NOMO-1 treated with DMSO at 0.1 percent for 48 hours (cell line): Measurements from ENCODE around the gene ARHGEF2.

Source experiments
- DNase-seq: peaks from one replicate; lab custom pipeline; 2025; ENCODE audit not compliant: unreplicated experiment; lab: John Stamatoyannopoulos, UW

Gene ARHGEF2

GRCh38 chr1:155913969-155914757 lies 64.2 kb downstream of the ARHGEF2 start:
- no peak for DNase-seq

GRCh38 chr1:155912056-155912536 lies 66.3 kb downstream of the ARHGEF2 start:
- DNase-seq, result no peak

DNA sequence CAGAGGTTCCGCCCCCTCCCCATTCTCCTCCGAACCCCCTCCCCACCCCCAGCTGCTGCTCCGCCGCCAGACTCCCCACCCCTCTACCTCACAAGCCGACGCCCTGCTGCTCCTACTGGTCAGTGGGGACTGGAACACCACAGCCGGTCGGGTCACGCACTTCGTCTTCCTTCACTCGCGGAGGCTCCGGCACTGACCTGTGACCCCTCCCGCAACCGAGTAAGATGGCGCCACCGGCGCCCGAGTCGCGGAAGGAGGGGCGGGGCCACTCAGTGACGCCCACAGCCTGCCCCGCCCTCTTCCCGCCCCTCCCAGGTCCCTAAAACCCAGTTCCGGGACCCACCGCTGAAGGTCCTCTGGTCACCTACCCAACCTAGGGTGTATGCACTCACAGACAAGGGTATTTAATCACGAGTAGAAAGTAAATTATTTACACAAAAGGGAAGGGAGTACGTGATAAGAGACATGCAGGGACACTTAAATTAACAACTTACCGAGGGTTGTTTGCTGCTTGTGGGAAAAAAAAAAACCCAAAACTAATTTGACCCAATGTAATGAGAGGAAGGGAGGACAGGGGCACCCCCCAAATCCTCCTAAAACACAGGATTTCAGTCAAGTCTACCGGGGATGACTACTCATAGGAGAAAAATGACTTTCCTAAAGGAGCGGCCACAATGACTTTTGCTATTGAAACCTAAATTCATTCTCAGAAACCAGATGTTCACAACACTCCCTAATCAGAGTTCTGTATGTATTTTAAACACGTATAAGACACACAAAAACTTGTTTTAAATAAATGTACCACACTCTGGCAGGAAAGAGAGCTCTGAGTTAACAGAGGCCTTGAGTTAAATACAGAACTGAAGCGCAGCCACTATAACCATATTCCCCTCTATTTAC lies 66.9 kb downstream of the ARHGEF2 start, which contains the start of gene RIT1:
Gene RIT1, minus strand, starts transcription at position 194 of the 900 bp plus-strand sequence. CDS start 588 bp downstream, outside the sequence.
- peak; percentile 70 for DNase-seq

- no peak for DNase-seq
Observed at GRCh38 chr1:155910621-155911121, 67.7 kb downstream of the ARHGEF2 start.

DNA sequence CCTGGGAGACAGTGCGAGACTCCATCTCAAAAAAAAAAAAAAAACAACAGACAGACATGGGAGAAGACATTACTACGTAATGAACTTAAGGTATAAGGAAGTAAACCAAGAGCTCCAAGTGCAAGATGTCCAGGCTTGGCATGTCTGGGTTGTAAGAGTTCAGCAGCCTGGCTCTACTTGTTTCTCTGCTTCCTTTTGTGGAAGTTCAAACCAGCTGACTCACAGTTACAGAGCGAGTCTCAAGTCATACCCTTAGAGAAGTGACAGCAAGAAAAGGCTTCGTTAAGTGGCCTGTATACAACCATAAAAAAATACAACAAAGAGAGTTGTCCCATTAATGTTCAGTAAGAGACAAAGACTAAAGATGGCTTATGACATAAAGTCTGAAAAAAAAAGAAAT lies 68.5 kb downstream of the ARHGEF2 start:
- DNase-seq, result peak; percentile 85

GRCh38 chr1:155904261-155904660 lies 74.1 kb downstream of the ARHGEF2 start:
- DNase-seq, result no peak

- DNase-seq, result no peak
Observed at GRCh38 chr1:155900161-155900560, 78.2 kb downstream of the ARHGEF2 start.

DNA sequence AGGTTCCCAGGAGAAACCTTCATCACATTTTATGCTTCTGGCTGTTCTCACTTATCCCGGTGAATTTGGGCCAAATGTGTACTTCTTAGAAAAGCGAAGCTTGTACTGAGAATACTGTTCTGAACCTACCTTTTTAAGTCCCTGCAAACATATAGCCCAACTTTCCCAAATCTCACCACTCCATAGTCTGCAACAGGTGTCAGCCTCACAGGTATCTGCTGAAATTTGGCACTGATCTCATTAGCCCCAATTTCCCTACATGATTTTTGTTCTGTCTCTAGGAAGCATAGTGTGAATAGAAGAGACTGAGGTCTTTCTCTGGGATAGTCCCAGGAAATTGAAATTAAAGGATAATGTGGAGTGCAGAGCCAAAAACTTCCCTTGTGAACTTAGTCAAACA lies 78.7 kb downstream of the ARHGEF2 start:
- no peak for DNase-seq

- DNase-seq, result no peak
Observed at GRCh38 chr1:155898888-155899287, 79.5 kb downstream of the ARHGEF2 start.

GRCh38 chr1:155897746-155898145 lies 80.6 kb downstream of the ARHGEF2 start:
- no peak for DNase-seq
